Activated CD8-positive, alpha-beta T cell treated with anti-CD3 and anti-CD28 coated beads, Interleukin-2, amount 10 ng/mL, durations not matched to agents 7 days and 5 days (primary cell): ENCODE data around the gene TPRG1L. TPM values are rescaled to one million over a fixed set of nuclear protein-coding genes. Genes with fewer than 3 reads are reported as not detected.

Source experiments
- ATAC-seq: fragments of 150-1000 bp; cut with Tn5 transposase; one replicate; pipeline ENCODE4 v1.10.0; 2021; ENCODE audit warnings: moderate library complexity
- CTCF ChIA-PET: fragments of 350-600 bp; sonication (Branson Sonifier 250); formaldehyde crosslinking; loops from one replicate; lab custom pipeline; 2021; ENCODE audit warnings: antibody characterized with exemption; lab: Charles Lee
- POLR2A ChIA-PET: fragments of 350-600 bp; sonication (Branson Sonifier 250); formaldehyde crosslinking; loops from one replicate; lab custom pipeline; 2021; ENCODE audit warnings: antibody characterized with exemption; lab: Charles Lee
- DNase-seq: peaks from one replicate; pipeline ENCODE4 v3.0.0-alpha.2; 2020
- H3K27ac Mint-ChIP-seq: one replicate; pipeline ENCODE4 v1.8.0; 2021; ENCODE audit warnings: mild to moderate bottlenecking, mixed read lengths
- H3K27me3 Mint-ChIP-seq: one replicate; pipeline ENCODE4 v1.8.0; 2021; ENCODE audit warnings: low read depth, mixed read lengths
- H3K36me3 Mint-ChIP-seq: one replicate; pipeline ENCODE4 v1.8.0; 2021; ENCODE audit warnings: low read depth, mixed read lengths
- H3K4me1 Mint-ChIP-seq: one replicate; pipeline ENCODE4 v1.8.0; 2021; ENCODE audit warnings: low read depth, mixed read lengths
- H3K4me3 Mint-ChIP-seq: one replicate; pipeline ENCODE4 v1.8.0; 2021; ENCODE audit warnings: mild to moderate bottlenecking, mixed read lengths
- H3K9me3 Mint-ChIP-seq: one replicate; pipeline ENCODE4 v1.8.0; 2022; ENCODE audit warnings: mixed read lengths; ENCODE audit not compliant: insufficient read depth
- total RNA-seq, 2 experiments: library from RNA; stranded (reverse); gene quantifications; one replicate each; pipeline ENCODE4 v1.2.3, GENCODE V29; 2021

TPRG1L gene
- total RNA-seq, 2 experiments from 2014 or later = 9.9 to 10.0 TPM

DNA sequence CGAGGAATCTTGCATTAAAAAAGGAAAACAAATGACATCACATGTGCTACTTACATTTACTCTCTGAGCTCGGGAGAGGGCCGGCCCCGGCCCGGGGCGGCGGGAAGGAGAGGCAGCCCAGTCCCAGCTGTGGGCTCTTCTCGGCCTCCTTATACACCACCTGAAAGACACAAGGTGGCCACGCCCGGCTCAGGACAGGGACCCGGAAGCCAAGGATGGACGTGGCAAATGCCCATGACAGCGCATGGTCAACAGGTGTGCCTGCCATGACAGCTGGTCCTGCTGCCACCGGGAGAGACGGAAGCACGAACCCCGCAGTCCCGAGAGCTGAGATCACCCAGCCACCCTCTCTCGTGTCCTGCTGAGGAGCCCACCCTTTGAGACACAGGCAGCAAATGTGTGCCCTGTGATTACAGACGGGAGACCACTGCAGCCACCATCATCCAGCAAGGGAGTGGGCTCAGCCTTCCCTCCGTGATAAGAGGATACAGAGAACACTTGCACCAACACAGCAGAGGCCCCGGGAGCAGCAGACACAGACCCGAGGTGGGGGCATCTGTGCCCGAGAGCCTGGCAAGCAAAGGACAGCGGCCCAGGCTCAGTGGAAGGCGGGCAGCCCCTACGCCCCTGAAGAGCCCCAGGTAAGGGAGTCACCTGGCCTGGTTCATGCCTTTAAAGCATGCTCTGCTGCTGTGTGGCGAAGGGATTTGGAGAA lies 8.7 kb downstream of the TPRG1L start:
- no peak for ATAC-seq
- Mint-ChIP-seq H3K36me3 (peaks cover 12% of the 10 kb centered on the region), H3K4me1 (no peaks in the 10 kb centered on the region), H3K27ac (no peak overlapping the region), H3K4me3 (no peak overlapping the region), H3K9me3 (no peaks in the 10 kb centered on the region), H3K27me3 (no peaks in the 10 kb centered on the region)
- ChIA-PET CTCF (no interaction called here), POLR2A (no interaction called here)
- no peak for DNase-seq

DNA sequence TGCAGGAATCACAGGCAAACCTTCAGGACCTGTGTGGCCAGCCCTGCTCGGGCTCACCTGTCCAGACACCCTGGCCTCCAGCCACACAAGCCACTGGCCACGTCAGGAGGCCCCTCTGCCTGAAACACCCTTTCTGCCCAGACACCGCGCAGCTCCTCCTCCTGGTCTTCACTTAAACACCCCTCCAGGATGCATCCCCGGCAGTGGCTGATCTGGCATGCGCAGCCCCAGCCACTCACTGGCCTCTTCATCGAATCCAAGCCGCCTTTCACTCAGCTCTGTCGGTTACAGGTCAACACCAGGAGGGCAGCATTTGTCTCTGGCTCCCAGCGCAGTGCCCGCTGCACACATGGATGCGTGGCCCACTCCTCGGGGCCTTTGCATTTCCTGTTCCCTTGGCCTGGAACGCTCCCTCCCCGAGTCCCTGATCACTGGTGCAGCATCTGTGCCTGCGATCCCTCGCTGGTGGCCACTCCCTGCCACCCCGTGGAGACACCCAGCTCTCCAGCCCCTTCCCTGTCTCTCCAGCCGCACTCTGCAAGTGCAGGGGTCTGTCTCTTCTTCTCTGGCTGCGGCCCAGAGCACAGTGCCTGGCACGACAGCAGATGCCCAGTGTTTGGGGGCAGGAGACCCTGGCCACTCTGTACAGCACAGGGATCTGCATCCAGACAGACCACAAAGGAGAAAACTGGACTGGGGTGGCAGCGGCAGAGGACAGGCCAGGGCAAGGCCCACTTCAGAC lies 9.4 kb downstream of the TPRG1L start:
- ATAC-seq (no peak), DNase-seq (no peak)
- peaks cover 13% of the 10 kb centered on the region for H3K36me3 Mint-ChIP-seq
- ChIA-PET CTCF (no interaction called here), POLR2A (no interaction called here)
- no peaks in the 10 kb centered on the region for H3K4me1 Mint-ChIP-seq
- H3K27ac Mint-ChIP-seq = no peak overlapping the region
- H3K4me3 Mint-ChIP-seq = no peak overlapping the region
- H3K27me3 Mint-ChIP-seq = no peaks in the 10 kb centered on the region
- H3K9me3 Mint-ChIP-seq = no peaks in the 10 kb centered on the region

DNA sequence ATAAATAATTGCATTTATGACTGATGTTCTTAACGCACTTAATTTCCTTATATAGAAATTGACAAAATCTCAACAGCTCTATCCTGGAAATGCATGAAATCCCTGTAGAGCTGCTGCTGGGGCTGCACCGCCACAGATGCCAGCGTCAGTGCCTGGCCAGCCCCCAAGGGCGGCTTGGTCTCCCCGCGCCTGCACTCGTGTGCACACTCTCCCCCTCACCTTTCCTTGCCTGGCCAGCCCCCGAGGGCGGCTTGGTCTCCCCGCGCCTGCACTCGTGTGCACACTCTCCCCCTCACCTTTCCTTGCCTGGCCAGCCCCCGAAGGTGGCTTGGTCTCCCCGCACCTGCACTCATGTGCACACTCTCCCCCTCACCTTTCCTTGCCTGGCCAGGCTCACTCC lies 11.3 kb downstream of the TPRG1L start:
- Mint-ChIP-seq H3K27me3 (no peaks in the 10 kb centered on the region), H3K27ac (no peak overlapping the region), H3K36me3 (peaks cover 13% of the 10 kb centered on the region), H3K4me1 (no peaks in the 10 kb centered on the region), H3K9me3 (no peaks in the 10 kb centered on the region), H3K4me3 (no peak overlapping the region)
- no peak for DNase-seq
- ATAC-seq = no peak
- POLR2A ChIA-PET = no interaction called here
- CTCF ChIA-PET = interaction anchor here (1.1 kb wide), 1 partner anchor 17 kb away, joined by 5 read pairs; no protein-coding TSS in a partner anchor

DNA sequence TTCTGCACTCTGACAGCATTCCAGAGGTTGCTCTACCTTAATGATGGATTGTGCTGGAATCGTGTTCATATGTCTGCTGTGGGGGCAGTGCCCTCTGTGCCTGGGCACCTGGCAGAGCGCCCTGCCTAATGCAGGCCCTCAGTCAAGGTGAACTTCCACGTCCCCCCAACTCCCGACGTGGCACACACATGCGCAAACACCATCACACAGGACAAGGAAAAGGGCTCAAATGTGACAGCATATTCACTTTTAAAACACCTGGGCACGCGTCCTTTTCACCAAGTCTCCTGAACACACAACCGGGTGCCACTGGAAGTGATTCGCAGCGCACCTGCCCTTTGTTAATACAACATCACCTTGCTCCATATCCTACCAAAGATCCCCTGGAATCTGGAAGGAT lies 11.7 kb downstream of the TPRG1L start:
- ATAC-seq (no peak), DNase-seq (no peak)
- Mint-ChIP-seq H3K9me3 (no peaks in the 10 kb centered on the region), H3K36me3 (peaks cover 13% of the 10 kb centered on the region), H3K4me3 (no peak overlapping the region), H3K4me1 (no peaks in the 10 kb centered on the region), H3K27ac (no peak overlapping the region), H3K27me3 (no peaks in the 10 kb centered on the region)
- CTCF ChIA-PET = no interaction called here
- POLR2A ChIA-PET = no interaction called here

DNA sequence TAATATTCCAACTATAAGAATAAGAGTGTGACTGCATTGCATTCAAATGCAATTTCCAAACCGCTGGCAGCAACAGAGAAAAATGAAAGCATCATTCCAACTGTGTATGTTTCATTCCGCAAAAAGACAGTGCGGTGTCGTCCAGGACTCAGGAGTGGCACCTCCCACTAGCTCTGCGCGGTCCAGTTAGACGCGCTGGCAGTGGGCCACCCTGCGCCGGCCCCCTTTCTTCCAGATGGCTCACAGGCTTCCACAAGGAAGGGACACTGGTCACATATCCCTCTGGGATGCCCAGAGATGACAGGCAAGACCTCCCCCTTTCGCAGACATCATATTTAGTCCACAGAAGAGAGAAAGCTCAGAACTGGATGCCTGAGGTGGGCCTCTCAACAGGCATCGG lies 13.2 kb downstream of the TPRG1L start:
- no peaks in the 10 kb centered on the region for H3K9me3 Mint-ChIP-seq
- no peak for ATAC-seq
- peaks cover 15% of the 10 kb centered on the region for H3K36me3 Mint-ChIP-seq
- ChIA-PET POLR2A (interaction anchor here (1.1 kb wide), 1 partner anchor 12 kb away, joined by 3 read pairs; the partner anchor contains the start of gene WRAP73), CTCF (interaction anchor here (0.9 to 1.9 kb wide), 2 partner anchors 9 to 19 kb away, joined by 3 to 4 read pairs; no protein-coding TSS in a partner anchor)
- H3K4me3 Mint-ChIP-seq = no peak overlapping the region
- no peak for DNase-seq
- H3K4me1 Mint-ChIP-seq = no peaks in the 10 kb centered on the region
- no peaks in the 10 kb centered on the region for H3K27me3 Mint-ChIP-seq
- H3K27ac Mint-ChIP-seq = no peak overlapping the region

DNA sequence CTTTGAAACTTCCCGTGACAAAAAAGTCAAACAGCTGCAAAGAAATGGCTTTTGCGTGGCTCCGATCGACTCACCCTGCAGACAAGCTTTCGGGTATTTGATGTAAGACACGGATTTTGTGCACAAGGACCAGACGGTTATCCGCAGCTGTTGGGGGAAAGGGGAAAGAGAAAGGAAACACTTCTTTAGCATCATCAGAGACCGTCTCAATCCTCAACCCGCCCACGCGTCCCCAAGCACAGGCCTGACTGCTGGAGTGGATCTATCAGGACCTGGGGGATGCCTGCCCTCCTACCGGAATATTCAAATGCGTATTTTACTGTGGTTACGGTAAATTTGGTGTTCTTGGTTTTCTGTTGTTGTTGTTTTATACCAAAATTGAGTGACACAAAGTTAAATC lies 13.9 kb downstream of the TPRG1L start:
- H3K4me3 Mint-ChIP-seq = no peak overlapping the region
- no peak overlapping the region for H3K27ac Mint-ChIP-seq
- no peaks in the 10 kb centered on the region for H3K9me3 Mint-ChIP-seq
- DNase-seq (no peak), ATAC-seq (no peak)
- POLR2A ChIA-PET = interaction anchor here (1.1 kb wide), 1 partner anchor 11 kb away, joined by 3 read pairs; the partner anchor contains the start of gene WRAP73
- peaks cover 15% of the 10 kb centered on the region for H3K36me3 Mint-ChIP-seq
- CTCF ChIA-PET = interaction anchor here (0.9 to 1.9 kb wide), 2 partner anchors 10 to 19 kb away, joined by 3 to 4 read pairs; no protein-coding TSS in a partner anchor
- H3K4me1 Mint-ChIP-seq = no peaks in the 10 kb centered on the region
- no peaks in the 10 kb centered on the region for H3K27me3 Mint-ChIP-seq

DNA sequence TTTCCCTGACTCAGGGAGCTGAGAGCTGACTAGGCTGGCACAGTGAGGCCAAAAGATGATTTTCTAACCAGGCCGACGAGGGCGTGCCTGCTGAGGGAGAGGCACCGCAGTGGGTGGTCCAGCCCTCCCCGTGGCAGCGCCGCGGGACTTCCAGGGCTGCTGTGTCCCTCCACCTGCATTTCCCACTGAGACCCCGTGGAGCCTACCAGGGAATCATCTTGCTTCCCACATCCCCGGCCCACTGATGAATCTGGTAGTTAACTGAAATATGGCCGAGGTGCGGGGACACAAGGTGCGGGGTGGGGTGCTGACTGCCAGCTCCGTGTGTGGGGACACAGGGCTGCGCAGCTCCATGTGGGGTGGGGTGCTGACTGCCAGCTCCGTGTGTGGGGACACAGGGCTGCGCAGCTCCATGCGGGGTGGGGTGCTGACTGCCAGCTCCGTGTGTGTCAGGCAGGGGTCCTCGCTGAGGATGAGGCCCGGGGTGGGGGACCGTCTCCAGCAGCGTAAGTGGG lies 14.6 kb downstream of the TPRG1L start:
- peaks cover 17% of the 10 kb centered on the region for H3K36me3 Mint-ChIP-seq
- H3K4me3 Mint-ChIP-seq = no peak overlapping the region
- H3K27ac Mint-ChIP-seq = no peak overlapping the region
- ChIA-PET POLR2A (no interaction called here), CTCF (no interaction called here)
- ATAC-seq (no peak), DNase-seq (no peak)
- no peaks in the 10 kb centered on the region for H3K27me3 Mint-ChIP-seq
- no peaks in the 10 kb centered on the region for H3K9me3 Mint-ChIP-seq
- no peaks in the 10 kb centered on the region for H3K4me1 Mint-ChIP-seq

DNA sequence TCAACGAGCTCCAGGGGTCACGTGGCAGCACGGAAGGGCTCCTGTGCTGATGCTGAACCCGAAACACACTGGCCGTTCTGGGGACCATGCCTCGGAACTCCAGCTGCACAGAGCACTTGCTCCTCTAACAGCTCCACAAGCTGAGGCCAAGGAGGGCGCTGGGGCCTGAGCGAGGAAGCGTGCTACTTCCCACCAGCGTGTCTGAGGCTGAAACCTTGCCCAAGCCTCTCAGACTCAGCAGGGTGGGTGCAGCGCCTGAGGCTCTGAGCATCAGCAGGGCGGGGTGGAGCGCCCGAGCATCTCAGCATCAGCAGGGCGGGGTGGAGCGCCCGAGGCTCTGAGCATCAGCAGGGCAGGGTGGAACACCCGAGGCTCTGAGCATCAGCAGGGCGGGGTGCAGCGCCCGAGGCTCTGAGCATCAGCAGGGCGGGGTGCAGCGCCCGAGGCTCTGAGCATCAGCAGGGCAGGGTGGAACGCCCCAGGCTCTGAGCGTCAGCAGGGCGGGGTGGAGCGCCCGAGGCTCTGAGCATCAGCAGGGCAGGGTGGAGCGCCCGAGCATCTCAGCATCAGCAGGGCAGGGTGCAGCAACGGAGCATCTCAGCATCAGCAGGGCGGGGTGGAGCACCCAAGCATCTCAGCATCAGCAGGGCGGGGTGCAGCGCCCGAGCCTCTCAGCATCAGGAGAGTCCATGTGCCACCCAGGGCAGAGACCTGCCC lies 15.5 kb downstream of the TPRG1L start:
- no peaks in the 10 kb centered on the region for H3K27me3 Mint-ChIP-seq
- no peak for DNase-seq
- no peaks in the 10 kb centered on the region for H3K9me3 Mint-ChIP-seq
- no peak for ATAC-seq
- no peaks in the 10 kb centered on the region for H3K4me1 Mint-ChIP-seq
- peaks cover 20% of the 10 kb centered on the region for H3K36me3 Mint-ChIP-seq
- H3K27ac Mint-ChIP-seq = no peak overlapping the region
- no peak overlapping the region for H3K4me3 Mint-ChIP-seq
- ChIA-PET POLR2A (no interaction called here), CTCF (no interaction called here)

DNA sequence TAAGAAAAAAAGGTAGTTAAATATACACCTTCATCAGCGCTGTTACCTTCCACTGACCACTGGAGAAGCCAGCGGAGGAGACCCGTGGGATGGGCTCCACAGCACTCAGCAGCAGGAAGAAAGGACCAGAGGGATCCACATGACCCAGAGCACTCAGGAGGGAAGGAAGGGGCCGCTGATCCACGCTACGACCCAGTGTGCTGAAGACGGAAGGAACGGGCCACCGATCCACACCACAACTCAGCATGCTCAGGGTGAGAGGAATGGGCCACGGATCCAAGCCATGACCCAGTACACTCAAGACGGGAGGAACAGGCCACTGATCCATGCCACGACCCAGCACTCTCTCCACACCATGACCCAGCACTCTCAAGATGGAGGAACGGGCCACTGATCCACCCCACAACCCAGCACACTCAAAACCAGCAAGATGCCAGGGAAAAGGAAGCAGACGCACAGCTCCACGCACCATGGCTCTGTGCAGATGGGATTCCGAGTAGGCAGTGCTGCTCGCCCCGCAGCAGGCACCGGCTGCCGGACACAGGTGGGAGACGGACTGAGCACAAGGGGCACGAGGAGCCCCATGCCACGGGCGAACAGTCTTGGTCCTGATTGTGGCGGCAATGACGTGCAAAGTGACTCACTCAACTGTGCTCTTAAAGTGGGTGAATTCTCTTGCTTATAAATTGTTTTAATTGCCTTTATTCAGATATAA lies 16.4 kb downstream of the TPRG1L start:
- Mint-ChIP-seq H3K36me3 (peaks cover 21% of the 10 kb centered on the region), H3K27ac (no peak overlapping the region), H3K27me3 (no peaks in the 10 kb centered on the region), H3K4me3 (no peak overlapping the region), H3K4me1 (no peaks in the 10 kb centered on the region), H3K9me3 (no peaks in the 10 kb centered on the region)
- DNase-seq = no peak
- ChIA-PET CTCF (interaction anchor here (1.5 kb wide), 1 partner anchor 84 kb away, joined by 4 read pairs; no protein-coding TSS in a partner anchor), POLR2A (no interaction called here)
- no peak for ATAC-seq

DNA sequence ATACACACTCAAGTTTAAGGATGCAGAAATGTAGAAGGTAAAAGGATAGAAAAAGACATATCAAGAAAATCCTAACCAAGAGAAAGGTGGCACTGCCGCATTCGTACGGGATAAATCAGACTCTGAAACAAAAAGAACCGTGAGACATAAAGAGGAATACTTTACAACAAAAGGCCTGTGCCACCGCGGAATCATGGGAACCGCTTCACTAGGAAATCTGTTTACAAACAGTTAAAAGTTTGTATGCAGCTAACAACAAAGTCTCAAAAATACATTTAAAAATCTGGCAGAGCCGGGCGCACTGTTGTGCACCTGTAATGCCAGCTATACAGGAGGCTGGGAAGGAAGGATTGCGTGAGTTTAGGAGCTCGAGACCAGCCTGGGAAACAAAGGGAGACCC lies 17.0 kb downstream of the TPRG1L start:
- H3K27ac Mint-ChIP-seq = no peak overlapping the region
- H3K27me3 Mint-ChIP-seq = no peaks in the 10 kb centered on the region
- no peaks in the 10 kb centered on the region for H3K4me1 Mint-ChIP-seq
- CTCF ChIA-PET = interaction anchor here (1.5 kb wide), 1 partner anchor 83 kb away, joined by 4 read pairs; no protein-coding TSS in a partner anchor
- H3K4me3 Mint-ChIP-seq = no peak overlapping the region
- H3K36me3 Mint-ChIP-seq = peaks cover 19% of the 10 kb centered on the region
- H3K9me3 Mint-ChIP-seq = no peaks in the 10 kb centered on the region
- POLR2A ChIA-PET = no interaction called here
- ATAC-seq (no peak), DNase-seq (no peak)
